ENCODE data around the gene LEPR.

Gene LEPR

DNA sequence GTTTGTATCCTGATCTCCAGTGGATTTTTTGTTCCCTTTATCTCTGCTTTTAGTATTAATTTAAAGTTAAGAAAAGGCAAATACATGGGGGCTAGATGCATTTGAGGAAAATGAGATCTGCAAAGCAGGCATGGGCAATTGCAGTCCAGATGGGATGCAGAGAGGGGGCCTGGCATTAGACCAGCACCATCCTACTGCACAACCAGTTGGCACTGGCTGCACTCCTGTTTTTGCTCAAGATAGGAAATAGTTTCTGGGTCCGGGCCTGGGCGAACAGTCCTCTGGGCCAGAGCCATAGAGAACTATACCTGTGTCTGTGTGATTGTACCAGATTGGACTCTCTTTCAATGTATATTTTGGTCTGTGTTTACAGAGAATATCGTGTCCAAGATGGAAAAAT, 34.0 kb upstream of the LEPR start:
- TF ChIP-seq, protein P1, sequence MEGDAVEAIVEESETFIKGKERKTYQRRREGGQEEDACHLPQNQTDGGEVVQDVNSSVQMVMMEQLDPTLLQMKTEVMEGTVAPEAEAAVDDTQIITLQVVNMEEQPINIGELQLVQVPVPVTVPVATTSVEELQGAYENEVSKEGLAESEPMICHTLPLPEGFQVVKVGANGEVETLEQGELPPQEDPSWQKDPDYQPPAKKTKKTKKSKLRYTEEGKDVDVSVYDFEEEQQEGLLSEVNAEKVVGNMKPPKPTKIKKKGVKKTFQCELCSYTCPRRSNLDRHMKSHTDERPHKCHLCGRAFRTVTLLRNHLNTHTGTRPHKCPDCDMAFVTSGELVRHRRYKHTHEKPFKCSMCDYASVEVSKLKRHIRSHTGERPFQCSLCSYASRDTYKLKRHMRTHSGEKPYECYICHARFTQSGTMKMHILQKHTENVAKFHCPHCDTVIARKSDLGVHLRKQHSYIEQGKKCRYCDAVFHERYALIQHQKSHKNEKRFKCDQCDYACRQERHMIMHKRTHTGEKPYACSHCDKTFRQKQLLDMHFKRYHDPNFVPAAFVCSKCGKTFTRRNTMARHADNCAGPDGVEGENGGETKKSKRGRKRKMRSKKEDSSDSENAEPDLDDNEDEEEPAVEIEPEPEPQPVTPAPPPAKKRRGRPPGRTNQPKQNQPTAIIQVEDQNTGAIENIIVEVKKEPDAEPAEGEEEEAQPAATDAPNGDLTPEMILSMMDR (IDR thresholded peaks at IDR 0.05; ENCODE audit: low read depth, low read length): no peak
- DNase-seq (ENCODE audit: low read depth, low spot score): no peak
- in situ Hi-C loops (cut with HindIII; ENCODE audit: low sequenced_read_pairs): no loop called here
- no peak overlapping the region for H3K4me3 ChIP-seq (ENCODE audit: low read depth, low read length)

DNA sequence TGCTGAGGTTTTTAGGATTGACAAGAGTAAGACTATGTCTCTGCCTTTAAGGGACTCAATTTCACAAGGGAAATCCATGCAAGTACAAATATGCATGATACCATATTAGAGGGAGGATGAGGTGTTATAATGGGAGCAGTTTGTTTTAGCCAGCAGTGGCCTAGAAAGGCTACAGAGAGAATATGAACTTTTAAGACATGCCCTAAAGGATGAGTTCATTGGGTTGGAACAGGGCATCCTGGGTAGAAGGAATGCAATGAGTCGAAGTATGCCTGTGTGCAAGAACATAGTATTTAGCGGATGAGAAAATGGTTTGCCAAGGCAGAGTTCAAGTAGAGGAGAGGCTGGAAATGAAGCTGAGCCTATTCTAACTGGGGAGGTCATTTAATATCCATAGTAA, 32.6 kb upstream of the LEPR start:
- in situ Hi-C loops (cut with HindIII; ENCODE audit: low sequenced_read_pairs): no loop called here
- DNase-seq (ENCODE audit: low read depth, low spot score): no peak
- TF ChIP-seq, protein P1 (IDR thresholded peaks at IDR 0.05; ENCODE audit: low read depth, low read length): no peak
- H3K4me3 ChIP-seq (ENCODE audit: low read depth, low read length): no peak overlapping the region

DNA sequence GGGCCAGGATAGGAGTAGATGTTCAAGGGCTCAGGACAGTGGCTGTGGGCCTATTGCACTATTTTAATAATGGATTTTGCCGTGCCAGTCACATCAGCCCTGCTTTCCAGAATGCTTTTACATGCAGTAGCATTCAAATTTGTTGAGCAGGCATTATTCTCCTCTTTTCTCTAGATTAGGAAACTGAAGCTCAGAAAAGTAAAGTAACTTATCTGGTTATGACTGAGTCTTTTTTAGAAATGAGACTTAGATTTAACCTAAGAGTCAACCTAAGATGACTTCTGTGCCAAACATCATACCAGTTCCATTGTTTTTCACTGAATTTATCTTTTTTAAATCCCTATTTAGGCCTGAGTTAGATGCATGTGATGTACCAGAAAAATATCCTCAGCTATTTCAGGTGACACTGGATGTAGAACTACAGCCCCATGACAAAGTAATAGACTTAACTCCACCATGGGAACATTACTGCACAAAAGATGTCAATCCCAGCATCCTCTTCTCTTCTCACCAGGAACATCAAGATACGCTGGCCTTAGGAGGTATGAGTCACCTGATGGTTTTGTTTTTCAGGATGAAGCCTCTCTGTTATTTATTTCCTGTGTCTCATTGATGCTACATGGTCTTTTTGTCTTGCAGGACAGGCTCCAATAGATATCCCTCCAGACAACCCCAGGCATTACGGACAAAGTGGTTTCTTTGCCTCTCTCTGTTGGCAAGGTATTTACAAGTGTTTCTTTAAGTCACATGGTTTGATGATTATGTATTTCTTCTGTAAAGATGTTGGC, 31.4 kb upstream of the LEPR start:
- H3K4me3 ChIP-seq (ENCODE audit: low read depth, low read length): no peak overlapping the region
- DNase-seq (ENCODE audit: low read depth, low spot score): no peak
- in situ Hi-C loops (cut with HindIII; ENCODE audit: low sequenced_read_pairs): no loop called here
- TF ChIP-seq, protein P1 (IDR thresholded peaks at IDR 0.05; ENCODE audit: low read depth, low read length): no peak

DNA sequence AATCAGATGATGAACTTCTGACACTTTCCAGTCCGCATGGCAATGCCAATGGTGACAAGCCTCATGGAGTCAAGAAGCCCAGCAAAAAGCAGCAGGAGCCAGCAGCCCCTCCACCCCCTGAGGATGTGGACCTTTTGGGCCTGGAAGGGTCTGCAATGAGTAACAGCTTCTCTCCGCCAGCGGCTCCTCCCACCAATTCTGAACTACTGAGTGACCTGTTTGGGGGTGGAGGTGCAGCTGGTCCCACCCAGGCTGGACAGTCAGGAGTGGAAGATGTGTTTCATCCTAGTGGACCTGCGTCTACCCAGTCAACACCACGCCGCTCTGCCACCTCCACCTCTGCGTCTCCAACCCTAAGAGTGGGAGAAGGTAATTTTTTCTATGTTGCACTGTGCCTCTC, 28.0 kb upstream of the LEPR start:
- no peak overlapping the region for H3K4me3 ChIP-seq (ENCODE audit: low read depth, low read length)
- in situ Hi-C loops (cut with HindIII; ENCODE audit: low sequenced_read_pairs): no loop called here
- TF ChIP-seq, protein P1 (IDR thresholded peaks at IDR 0.05; ENCODE audit: low read depth, low read length): no peak
- DNase-seq (ENCODE audit: low read depth, low spot score): no peak

DNA sequence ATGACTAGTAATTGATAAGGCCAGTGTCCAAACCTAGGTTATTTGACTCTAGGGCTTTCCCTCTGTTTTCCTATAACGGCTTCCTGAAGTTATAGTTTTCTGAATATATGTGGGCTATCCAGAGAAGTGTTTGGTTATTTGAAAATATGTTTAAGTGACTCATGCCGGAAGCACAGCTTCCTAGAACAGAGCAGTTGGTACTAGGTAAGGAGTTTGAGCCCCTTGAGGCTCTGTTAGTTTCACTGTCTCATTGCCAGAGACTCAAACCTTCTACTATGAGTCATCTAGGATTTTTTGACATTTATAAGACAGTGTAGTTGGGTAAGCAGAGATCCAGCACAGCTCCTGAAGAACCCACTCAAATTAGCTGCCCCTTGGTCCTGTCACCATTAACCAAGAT, 27.1 kb upstream of the LEPR start:
- H3K4me3 ChIP-seq (ENCODE audit: low read depth, low read length): no peak overlapping the region
- in situ Hi-C loops (cut with HindIII; ENCODE audit: low sequenced_read_pairs): no loop called here
- TF ChIP-seq, protein P1 (IDR thresholded peaks at IDR 0.05; ENCODE audit: low read depth, low read length): no peak
- peak; percentile 62 for DNase-seq (ENCODE audit: low read depth, low spot score)

DNA sequence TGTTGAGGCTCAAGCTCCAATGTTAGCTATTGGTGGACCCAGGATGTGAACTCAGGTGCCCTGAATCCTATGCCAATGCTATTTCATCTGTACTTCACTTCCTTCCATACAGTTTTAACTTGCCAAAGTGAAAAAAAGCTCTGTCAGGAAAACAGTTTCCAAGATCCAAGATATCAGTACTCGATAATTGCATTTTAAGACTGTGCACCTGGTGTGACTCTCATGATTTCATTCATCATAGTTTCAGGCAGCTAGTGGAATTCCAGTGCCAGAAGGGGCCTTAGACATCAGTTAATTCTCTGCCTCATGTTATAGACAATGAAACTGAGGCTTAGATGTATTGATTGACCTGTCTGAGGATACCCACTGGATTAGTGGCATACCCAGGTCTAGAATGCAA, 26.5 kb upstream of the LEPR start:
- TF ChIP-seq, protein P1 (IDR thresholded peaks at IDR 0.05; ENCODE audit: low read depth, low read length): no peak
- no peak for DNase-seq (ENCODE audit: low read depth, low spot score)
- no peak overlapping the region for H3K4me3 ChIP-seq (ENCODE audit: low read depth, low read length)
- in situ Hi-C loops (cut with HindIII; ENCODE audit: low sequenced_read_pairs): no loop called here
